SK-N-SH treated with all-trans-retinoic acid at 6 μM for 48 hours (cell line): Measurements from ENCODE around the gene CRYAB.

Experiments used
- ARNTL ChIP-seq: fragments of 450-650 bp; formaldehyde crosslinking; IDR thresholded peaks from 2 replicates; pipeline ENCODE4 v1.5.0; 2020; ENCODE audit warnings: low read depth, mild to moderate bottlenecking, moderate library complexity, borderline replicate concordance
- BACH2 ChIP-seq: fragments of 250-450 bp; sonication (Bioruptor Pico); IDR thresholded peaks from 2 replicates; pipeline ENCODE4 v1.9.0; 2021; ENCODE audit warnings: mild to moderate bottlenecking, borderline replicate concordance
- CSDC2 ChIP-seq: fragments of 250-450 bp; sonication (Bioruptor Pico); IDR thresholded peaks from 2 replicates; pipeline ENCODE4 v1.5.0; 2020; ENCODE audit warnings: mild to moderate bottlenecking, moderate library complexity
- GLIS3 ChIP-seq: fragments of 250-450 bp; sonication (Bioruptor Pico); IDR thresholded peaks from 2 replicates; pipeline ENCODE4 v1.5.0; 2020; ENCODE audit warnings: mild to moderate bottlenecking, moderate library complexity
- PATZ1 ChIP-seq: fragments of 250-450 bp; sonication (Bioruptor Pico); IDR thresholded peaks from 2 replicates; pipeline ENCODE4 v1.8.0; 2020; ENCODE audit warnings: mild to moderate bottlenecking, moderate library complexity, borderline replicate concordance
- PPARA ChIP-seq: fragments of 250-450 bp; sonication (Bioruptor Pico); IDR thresholded peaks from 2 replicates; pipeline ENCODE4 v1.5.0; 2020; ENCODE audit warnings: mild to moderate bottlenecking, borderline replicate concordance
- RARB ChIP-seq: fragments of 250-450 bp; sonication (Bioruptor Pico); IDR thresholded peaks from 2 replicates; pipeline ENCODE4 v1.8.0; 2021; ENCODE audit warnings: mild to moderate bottlenecking, moderate library complexity
- TSHZ2 ChIP-seq: fragments of 250-450 bp; sonication (Bioruptor Pico); IDR thresholded peaks from 2 replicates; pipeline ENCODE4 v1.5.0; 2020; ENCODE audit warnings: mild to moderate bottlenecking, moderate library complexity
- ZFP3 ChIP-seq: fragments of 250-450 bp; sonication (Bioruptor Pico); IDR thresholded peaks from 2 replicates; pipeline ENCODE4 v1.5.0; 2020; ENCODE audit warnings: mild to moderate bottlenecking, moderate library complexity
- ZNF8 ChIP-seq: fragments of 450-650 bp; formaldehyde crosslinking; IDR thresholded peaks from 2 replicates; pipeline ENCODE4 v1.5.0; 2020; ENCODE audit warnings: mild to moderate bottlenecking, moderate library complexity

DNA sequence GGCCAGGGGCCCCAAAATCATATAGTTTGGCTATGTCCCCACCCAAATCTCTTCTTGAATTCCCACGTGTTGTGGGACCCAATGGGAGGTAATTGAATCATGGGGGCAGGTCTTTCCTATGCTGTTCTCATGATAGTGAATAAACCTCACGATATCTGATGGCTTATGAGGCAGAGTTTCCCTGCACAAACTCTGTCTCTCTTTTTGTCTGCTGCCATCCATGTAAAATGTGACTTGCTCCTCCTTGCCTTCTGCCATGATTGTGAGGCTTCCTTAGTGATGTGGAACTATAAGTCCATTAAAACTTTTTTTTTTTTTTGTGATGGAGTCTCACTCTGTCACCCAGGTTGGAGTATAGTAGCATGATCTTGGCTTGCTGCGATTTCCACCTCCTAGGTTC lies 40.0 kb upstream of the CRYAB start:
- TF ChIP-seq PATZ1 (no peak), TSHZ2 (CRISPR knock-in tag) (no peak), BACH2 (CRISPR knock-in tag) (no peak), CSDC2 (CRISPR knock-in tag) (no peak), RARB (no peak), PPARA (CRISPR knock-in tag) (no peak), GLIS3 (no peak), ZNF8 (CRISPR knock-in tag) (no peak), ARNTL (no peak), ZFP3 (CRISPR knock-in tag) (no peak)
